GM21529 (cell line): ENCODE results near the gene EPHA8.

ENCODE experiments used
- ATAC-seq: cut with Tn5 transposase; IDR thresholded peaks from one replicate; pipeline ENCODE4 v1.9.1; 2021; ENCODE audit not compliant: unreplicated experiment

EPHA8 gene

DNA sequence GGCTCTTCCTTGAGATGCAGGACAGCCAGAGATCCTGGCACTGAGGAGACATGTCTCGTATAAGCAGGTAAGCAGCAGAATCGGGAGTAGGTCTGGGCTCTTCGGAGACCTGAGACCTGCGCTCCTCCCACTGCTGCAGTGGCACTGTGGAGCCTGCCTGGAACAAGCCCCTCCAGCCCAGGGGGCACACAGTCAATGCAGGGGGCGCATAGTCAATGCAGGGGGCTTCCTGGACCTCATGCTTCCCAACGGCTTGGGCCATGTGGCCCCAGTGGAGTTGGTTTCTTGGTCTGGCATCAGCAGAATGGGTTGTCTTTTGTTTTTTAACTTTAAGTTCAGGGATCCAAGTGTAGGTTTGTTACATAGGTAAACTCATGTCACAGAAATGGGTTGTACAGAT lies 27.9 kb upstream of the EPHA8 start:
- no peak for ATAC-seq

DNA sequence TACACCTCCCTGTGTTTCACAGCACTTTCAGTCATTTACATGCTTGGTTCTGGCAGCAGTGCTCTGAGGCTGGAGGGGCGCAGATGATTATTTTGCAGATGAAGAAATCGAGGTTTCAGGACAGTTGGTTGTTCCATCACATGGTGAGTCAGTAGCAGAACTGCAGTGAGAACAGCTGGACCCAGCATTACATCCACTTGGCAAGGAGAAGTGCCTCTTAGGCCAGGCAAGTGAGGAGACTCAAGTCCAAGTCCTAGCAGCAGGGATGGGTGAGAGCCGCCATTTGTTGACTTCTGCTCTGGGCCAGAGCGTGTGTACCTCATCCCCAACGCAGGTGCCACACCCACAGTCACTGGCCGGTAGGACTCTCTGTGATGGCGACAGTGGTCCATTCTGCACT lies 26.8 kb upstream of the EPHA8 start:
- ATAC-seq, result no peak

DNA sequence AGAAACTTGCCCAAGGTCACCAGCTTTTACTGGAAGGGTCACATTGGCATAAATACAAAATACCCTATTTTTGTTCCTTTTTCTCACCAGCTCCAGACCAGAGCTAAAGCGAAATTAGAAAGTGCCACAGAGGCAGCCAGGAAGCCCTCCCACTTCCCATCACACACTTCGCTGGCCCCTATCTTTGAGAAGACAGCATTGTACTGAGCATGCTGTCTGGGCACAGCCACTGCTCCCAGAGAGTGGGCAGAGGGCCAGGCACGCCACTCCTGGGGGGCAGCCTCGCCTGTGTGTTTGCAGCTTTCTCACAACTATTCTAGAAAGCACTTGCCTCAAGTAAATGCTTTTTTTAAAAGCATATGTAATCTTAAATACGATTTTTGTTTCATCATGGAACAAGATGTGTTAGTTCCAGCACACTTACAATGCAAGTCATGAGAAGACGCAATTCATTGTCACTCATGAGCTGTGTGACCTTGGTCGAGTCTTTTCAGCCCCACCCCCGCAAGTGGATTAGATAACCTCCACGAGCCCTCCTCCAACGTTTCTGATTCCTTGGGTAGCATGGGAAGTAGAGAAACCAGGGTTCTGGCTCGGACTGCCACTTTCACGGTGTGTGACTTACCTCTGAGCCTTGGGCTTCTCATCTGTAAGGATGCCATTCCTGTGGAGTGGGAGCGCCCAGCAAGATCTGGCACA lies 25.7 kb upstream of the EPHA8 start:
- no peak for ATAC-seq

DNA sequence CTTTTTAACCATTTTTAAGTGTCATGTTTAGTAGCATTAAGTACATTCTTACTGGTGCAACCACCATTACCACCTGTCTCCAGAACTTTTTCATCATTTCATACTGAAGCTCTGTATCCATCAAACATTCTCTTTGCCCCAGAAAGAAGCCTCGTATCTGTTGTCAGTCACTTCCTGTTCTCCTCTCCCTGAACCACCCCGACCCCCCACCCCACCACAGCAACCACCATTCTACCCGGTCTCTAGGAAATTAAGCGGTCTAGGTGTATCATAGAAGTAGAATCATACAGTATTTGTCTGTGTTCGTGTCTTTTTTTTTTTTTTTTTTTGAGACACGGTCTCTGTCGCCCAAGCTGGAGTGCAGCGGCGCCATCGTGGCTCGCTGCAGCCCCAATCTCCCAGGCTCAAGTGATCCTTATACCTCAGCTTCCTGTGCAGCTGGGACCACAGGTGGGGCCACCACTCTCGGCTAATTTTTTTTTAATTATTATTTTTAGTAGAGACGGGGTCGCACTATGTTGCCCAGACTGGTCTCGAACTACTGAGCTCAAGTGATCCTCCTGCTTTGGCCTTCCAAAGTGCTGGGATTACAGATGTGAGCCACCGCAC lies 23.7 kb upstream of the EPHA8 start:
- no peak for ATAC-seq

DNA sequence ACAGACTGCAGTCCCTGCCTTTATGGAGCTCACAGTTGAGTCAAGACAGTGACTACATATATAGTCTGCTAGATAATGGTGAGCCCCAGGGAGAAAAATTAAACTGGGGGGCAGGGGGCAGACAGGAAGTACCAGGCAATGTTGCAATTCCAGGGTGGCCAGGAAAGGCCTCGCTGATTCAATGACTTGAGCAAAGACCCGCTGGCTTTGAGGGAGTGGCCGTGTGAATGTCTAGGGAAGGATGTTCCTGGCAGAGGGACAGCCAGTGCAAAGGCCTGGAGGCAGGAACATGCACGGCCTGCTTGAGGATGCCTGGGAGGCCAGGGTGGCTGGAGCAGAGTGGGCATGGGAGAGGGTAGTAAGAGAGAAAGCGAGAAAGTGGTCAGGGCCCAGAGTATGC lies 23.0 kb upstream of the EPHA8 start:
- ATAC-seq, result no peak

DNA sequence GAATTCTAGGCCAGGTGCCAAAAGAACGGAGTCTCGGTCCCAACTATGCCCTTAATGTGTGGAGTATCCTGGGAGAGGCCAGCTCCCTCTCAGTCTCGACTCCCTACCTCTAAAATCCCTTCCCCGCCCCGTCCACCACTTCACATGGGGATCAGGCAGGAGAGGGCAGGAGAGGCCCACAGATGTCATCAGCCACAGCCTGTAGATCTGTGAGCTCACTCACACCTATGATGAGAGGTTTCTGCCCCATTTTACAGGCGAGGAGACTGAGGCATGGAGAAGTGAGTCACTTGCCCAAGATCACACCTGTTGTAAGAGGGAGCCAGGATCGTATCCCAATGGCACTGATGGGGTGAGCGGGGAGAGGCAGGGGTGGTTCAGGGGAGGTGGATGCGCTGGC lies 20.4 kb upstream of the EPHA8 start:
- ATAC-seq, result no peak

DNA sequence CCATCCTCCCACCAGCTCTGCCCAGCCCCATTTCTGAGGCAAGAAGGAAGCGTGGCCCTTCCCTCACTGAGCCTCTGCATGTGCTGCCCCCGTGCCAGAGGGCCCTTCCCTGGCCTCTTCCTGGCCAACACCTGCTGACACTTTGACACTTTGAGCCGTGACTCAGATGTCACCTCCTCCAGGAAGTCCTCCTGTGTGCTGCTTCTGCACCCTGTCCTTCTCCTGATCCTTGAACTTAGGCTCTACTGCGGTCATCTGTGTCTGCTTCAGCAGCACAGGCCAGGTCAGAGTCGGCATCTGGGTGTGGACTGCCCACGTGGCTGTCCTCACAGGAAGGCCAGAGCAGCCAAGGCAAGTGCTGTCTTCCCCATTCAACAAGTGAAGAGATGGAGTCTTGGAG lies 19.6 kb upstream of the EPHA8 start:
- ATAC-seq, result no peak

DNA sequence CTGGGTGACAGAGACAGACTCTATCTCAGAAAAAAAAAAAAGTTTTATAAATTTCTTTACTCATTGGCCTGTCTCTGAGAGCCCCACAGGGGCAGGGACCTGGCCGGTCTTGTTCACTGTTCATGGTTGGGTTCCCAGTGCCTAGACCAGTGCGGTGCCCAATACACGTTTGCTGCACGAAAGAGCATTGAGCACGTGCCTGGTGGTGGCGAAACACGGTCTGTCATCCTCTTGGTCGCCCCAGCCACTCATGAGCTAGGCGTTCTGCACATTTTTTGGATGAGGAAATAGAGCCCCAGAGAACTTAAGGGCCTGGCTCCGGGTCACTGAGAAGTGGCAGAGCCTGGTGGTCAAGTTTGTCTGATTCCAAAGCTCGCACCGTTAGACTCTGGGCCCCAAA lies 18.7 kb upstream of the EPHA8 start:
- no peak for ATAC-seq

DNA sequence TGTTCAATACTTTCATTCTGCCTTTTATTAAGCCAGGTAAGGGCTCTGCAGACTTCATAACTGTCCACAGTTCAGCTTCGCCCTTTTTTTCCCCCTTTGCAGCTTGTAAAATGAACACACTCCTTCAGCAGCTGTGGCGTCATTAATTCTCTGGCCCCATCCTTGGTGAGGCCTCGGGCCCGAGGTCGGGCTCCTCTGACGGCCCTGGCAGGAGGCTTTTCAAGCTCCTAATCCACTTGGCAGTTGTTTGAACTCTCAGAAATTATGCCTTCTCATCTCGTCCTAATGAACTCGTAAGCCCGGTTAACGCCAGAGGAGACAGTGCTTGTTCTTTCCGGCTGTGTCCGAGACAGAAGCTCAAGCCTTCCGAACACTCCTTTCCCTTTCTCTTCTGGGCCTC lies 18.1 kb upstream of the EPHA8 start:
- ATAC-seq, result no peak

DNA sequence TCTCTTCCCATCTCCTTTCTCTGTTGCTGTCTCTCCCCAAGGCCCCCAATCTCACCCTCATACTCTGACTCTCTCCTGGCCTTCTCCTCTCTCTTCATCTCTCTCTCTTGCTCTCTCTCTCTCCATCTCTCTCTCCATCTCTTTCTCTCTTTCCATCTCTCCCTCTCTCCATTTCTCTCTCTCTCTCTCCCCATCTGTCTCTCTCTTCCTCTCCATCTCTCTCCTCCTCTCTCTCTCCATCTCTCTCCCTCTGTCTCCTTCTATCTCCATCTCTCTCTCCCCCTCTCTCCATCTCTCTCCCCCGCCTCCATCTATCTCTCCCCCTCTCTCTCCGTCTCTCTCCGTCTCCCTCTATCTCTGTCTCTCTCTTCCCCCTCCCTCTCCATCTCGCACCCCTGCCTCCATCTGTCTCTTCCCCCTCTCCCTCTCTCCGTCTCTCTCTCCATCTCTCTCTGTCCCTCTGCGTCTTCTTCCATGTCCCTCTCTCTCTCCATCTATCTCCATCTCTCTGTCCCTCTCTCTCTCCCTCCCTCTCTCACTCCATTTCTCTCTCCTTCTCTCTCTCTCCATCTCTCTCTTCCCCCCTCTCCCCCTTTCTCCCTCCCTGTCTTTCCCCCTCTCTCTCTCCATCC lies 16.0 kb upstream of the EPHA8 start:
- no peak for ATAC-seq

DNA sequence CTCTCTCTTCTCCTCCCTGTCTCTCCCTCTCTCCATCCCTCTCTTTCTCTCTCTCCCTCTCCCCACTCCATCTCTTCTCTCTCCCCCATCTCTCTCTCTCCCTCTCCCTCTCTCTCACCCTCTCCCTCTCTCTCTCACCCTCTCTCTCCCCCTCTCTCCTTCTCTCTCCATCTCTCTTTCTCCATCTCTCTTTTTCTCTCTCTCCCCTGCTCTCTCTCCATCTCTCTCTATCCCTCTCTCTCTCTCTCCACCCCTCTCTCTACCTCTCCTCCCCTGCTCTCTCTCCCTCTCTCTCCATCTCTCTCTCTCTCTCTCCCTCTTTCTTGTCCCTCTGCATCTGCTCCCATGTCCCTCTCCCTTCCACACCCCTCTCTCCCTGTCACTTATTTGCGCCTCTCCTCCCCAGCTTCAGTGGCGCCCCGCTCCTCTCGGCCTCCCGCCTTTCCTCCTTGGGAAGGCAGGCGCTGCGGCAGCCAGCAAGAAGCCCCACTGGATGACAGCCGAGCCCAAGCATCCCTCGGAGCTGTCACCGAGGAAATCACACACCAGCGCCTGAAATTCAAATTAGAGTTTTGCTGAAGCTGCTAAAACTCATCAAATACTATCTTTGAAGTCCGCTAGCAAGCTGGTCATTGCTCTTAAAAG lies 15.3 kb upstream of the EPHA8 start:
- no peak for ATAC-seq

DNA sequence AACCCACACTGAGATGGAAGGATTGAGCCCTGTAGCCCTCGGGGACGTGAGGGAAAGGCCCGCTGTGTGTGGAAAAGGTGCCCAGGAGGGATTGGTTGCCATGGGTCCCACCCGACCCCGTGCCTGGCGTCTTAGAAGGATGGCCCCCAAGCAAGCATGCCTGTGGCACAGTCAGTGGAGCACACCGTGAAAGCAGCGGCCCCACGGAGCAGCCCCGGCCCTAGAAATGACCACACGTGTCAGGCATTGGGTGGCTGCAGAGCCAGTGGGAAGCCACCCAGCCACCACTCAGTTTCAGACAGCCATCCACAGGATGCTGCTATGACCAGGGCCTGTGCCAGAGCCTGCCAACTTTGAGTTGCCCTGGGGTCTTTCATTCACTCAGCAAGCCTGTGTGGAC lies 13.3 kb upstream of the EPHA8 start:
- ATAC-seq, result no peak

DNA sequence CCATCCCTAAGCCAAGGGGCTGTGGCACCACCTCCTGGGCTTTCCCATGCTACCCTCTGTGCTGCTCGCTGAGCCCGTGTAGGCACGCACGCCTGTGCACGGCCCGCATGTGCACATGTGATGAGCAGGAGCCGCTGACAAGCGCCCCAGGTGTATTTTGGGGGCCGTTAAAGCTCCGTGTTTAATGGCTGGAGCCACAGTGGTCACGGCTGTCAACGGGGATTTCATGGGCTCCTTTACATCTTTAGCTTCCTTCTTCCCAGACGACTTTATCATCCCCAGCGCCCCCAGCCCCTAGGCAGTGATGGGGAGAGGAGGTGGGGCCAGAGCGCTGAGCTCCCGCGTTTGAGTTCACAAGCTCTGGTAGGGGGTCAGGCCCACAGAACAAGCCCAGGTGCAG lies 11.7 kb upstream of the EPHA8 start:
- no peak for ATAC-seq

DNA sequence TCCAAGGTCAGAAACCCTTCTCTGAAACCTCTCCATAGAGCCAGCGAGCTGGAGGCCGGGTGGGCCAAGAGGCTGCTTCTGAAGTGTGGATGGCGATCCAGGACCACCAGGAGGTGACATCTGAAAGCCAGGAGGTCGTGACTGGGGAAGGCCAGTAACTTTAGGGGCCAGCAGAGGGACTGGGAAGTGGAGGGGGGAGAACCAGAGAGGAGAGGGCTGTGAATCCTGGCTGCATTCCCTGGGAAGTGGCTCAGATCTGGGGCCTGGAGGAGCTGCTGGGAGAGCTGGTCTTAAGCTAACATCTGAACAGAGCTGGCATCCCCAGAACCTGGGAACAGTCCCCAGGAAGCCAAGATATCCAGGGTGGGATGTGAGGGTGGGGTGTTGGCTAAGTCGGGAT lies 11.3 kb upstream of the EPHA8 start:
- ATAC-seq, result no peak

DNA sequence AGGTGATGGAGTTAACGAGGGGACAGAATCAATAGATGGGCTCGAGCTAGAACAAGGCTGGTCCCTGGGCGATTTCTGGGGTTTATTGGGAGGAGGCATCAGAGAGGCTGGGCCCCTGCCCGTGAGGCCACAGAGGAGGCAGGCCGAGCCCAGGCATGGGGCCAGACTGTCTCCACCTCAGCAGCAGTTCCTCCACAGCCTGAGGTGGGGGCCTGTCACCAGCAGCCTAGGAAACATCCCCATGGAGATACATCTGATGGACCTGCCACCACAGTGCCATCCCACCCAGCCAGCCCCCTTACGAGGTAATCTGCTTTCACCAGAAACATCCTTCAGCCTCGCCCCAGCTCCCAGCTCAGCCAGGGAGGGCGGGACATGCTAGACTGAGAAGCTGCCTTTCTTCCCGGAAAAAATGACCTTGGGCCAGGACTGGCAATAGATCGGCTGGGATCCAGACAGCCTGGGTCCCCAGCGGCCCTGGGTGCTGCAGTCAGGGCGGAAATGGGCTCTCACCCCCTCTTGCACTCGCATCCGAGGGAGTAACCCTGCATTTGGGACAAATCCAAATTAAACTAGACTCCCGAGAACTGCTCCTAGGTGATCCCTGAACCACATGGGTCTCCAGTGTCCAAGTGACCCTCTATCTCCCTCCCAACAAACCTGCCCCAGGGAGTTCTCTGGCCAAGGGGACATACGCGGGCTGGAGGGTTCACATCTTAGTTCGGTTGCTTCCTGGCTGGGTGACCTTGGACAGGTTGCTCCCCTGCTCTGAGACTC lies 10.0 kb upstream of the EPHA8 start:
- ATAC-seq, result no peak

DNA sequence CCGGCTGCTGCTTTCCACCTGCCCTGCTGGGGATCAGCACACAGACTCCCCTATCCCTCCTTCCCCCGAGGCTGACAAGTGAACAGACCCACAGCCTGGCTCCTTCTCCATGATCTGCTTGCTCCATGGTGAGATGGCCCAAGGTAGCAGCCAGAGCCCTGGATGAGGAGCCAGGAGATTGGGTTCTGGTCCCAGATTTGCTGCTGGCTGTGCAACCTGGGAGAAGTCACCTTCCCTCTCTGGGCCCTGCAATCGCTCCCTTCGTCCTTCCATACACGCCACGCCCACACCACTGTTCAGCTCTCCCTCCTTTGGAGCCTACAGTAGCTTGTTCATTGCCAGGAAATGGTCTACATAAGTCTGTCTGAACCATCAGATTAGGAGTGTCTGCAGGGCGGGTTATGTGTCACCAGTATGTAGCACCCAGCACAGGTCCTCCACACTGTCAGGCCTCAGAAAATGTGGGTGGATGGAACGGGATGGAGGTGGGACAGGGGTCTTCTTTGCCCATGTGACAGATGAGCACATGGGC lies 9.2 kb upstream of the EPHA8 start:
- no peak for ATAC-seq

DNA sequence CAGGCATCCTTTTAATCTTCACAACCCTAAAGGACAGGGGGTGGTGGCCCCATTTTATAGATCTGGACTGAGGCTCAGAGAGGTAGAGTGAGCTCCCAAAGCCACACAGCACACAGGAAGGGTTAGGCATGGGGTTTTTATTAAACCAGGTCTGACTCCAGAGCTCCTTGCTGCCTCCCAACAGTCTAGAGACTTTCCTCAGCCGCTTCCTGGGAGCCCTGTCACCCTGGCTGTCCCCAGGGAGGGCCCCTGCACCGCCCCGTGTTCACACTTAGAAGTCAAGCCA lies 8.0 kb upstream of the EPHA8 start:
- no peak for ATAC-seq

DNA sequence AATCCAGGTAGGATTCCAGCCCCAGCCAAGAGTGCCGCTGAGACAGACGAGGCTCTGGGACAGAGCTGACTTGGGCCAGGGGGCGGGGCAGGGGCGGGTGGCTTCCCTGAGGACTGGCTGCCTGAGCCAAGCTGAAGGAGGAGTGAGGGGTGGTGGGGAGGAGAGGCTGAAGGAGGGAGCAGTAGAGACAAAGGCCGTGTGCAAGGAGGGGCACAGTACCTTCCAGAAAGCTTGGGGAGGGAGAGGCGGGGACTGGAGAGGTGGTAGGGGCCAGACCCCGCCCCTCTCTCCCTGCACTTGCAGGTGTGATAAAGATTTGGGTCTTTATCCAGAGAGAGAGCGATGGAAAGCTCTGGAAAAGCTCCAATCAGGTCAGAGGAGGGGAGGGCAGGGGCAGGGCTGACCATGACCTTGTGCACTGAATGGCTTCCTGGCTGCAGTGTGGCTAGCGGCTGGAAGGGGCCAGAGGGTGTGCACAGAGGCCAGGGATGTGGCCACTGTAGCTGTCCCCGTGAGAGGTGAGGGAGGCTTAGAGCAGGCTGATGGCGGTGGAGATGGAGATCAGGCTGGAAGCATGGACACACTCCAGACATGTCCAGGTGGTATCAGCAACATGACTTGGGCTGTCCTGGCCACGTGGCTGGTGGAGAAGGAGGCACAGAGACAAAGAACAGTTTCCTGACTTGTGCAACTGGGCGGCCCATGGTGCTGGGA lies 6.7 kb upstream of the EPHA8 start:
- no peak for ATAC-seq

DNA sequence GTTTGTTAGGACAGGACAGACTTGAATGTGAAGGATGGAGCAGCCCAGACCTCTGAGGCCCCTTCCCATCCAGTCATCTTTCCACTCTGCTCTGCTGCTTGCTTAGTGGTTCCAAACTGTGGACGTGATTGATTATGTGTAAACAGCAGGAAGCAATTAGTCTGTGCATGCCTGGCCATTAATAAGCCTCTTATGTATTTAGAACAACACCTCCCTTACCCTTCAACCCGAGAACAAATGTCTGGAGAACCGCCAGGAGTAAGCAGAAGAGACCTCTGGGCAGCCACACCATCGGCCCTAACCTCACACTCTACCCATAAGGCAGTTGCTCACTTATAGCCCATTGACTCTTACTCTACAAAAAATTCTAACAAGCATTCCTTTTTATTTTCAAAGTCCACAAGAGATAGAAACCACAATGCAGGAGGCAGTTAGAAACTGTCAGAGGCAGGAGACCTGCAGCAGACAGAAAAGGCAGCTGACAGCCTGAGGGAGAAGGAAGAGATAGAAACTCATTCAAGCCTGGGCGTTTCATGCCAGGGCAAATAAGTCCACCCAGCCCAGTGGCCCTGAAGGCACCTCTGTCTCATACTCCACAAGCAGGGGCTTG lies 5.8 kb upstream of the EPHA8 start:
- ATAC-seq, result no peak
